ENCODE results near the gene AOPEP.

GRCh38 chr9:95062596-95063065, 336.1 kb downstream of the AOPEP start:
- no peak for TF ChIP-seq CTCF (IDR thresholded peaks at IDR 0.05)
- no peak for TF ChIP-seq TAF1 (IDR thresholded peaks at IDR 0.05; ENCODE audit: borderline replicate concordance, low read depth, low read length)
- TF ChIP-seq, protein P1, sequence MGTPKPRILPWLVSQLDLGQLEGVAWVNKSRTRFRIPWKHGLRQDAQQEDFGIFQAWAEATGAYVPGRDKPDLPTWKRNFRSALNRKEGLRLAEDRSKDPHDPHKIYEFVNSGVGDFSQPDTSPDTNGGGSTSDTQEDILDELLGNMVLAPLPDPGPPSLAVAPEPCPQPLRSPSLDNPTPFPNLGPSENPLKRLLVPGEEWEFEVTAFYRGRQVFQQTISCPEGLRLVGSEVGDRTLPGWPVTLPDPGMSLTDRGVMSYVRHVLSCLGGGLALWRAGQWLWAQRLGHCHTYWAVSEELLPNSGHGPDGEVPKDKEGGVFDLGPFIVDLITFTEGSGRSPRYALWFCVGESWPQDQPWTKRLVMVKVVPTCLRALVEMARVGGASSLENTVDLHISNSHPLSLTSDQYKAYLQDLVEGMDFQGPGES (IDR thresholded peaks at IDR 0.05; ENCODE audit: low read depth, low read length): no peak
- TF ChIP-seq, protein P2, sequence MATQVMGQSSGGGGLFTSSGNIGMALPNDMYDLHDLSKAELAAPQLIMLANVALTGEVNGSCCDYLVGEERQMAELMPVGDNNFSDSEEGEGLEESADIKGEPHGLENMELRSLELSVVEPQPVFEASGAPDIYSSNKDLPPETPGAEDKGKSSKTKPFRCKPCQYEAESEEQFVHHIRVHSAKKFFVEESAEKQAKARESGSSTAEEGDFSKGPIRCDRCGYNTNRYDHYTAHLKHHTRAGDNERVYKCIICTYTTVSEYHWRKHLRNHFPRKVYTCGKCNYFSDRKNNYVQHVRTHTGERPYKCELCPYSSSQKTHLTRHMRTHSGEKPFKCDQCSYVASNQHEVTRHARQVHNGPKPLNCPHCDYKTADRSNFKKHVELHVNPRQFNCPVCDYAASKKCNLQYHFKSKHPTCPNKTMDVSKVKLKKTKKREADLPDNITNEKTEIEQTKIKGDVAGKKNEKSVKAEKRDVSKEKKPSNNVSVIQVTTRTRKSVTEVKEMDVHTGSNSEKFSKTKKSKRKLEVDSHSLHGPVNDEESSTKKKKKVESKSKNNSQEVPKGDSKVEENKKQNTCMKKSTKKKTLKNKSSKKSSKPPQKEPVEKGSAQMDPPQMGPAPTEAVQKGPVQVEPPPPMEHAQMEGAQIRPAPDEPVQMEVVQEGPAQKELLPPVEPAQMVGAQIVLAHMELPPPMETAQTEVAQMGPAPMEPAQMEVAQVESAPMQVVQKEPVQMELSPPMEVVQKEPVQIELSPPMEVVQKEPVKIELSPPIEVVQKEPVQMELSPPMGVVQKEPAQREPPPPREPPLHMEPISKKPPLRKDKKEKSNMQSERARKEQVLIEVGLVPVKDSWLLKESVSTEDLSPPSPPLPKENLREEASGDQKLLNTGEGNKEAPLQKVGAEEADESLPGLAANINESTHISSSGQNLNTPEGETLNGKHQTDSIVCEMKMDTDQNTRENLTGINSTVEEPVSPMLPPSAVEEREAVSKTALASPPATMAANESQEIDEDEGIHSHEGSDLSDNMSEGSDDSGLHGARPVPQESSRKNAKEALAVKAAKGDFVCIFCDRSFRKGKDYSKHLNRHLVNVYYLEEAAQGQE (IDR thresholded peaks at IDR 0.05; ENCODE audit: low read depth, low read length): no peak
- TF ChIP-seq PBX3 (IDR thresholded peaks at IDR 0.05): no peak
- TF ChIP-seq SMC3 (IDR thresholded peaks at IDR 0.05; ENCODE audit: low read depth, low read length): no peak
- no peak for TF ChIP-seq USF2 (IDR thresholded peaks at IDR 0.05; ENCODE audit: borderline replicate concordance, low read depth, low read length)
- TF ChIP-seq, protein P3, sequence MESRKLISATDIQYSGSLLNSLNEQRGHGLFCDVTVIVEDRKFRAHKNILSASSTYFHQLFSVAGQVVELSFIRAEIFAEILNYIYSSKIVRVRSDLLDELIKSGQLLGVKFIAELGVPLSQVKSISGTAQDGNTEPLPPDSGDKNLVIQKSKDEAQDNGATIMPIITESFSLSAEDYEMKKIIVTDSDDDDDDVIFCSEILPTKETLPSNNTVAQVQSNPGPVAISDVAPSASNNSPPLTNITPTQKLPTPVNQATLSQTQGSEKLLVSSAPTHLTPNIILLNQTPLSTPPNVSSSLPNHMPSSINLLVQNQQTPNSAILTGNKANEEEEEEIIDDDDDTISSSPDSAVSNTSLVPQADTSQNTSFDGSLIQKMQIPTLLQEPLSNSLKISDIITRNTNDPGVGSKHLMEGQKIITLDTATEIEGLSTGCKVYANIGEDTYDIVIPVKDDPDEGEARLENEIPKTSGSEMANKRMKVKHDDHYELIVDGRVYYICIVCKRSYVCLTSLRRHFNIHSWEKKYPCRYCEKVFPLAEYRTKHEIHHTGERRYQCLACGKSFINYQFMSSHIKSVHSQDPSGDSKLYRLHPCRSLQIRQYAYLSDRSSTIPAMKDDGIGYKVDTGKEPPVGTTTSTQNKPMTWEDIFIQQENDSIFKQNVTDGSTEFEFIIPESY (IDR thresholded peaks at IDR 0.05; ENCODE audit: borderline replicate concordance, low read depth): no peak
- no peak for TF ChIP-seq POLR2AphosphoS5 (IDR thresholded peaks at IDR 0.05; ENCODE audit: low read depth, low read length)
- TF ChIP-seq MXI1 (IDR thresholded peaks at IDR 0.05; ENCODE audit: low read depth, low read length): no peak
- no peak for TF ChIP-seq RCOR1 (IDR thresholded peaks at IDR 0.05; ENCODE audit: low read length)
